CD4-positive, alpha-beta T cell (primary cell): ENCODE data around the gene ODF2. TPM values are rescaled to one million over a fixed set of nuclear protein-coding genes. Genes with fewer than 3 reads are reported as not detected.
A peak's percentile ranks its signal among the peaks of the same experiment; 100 is the strongest.
"Not testable (repeated sequence)": the region's sequence is repeated elsewhere in the genome, so short reads cannot be mapped to it uniquely, and the experiment has no call there.

Source experiments
- ATAC-seq: fragments of 200-7000 bp; cut with Tn5 transposase; one replicate; pipeline ENCODE4 v1.10.0; 2022; ENCODE audit warnings: mild to moderate bottlenecking; ENCODE audit not compliant: poor library complexity
- CTCF ChIA-PET: fragments of 350-600 bp; sonication (Branson Sonifier 250); formaldehyde crosslinking; loops from one replicate; lab custom pipeline; 2021; ENCODE audit warnings: antibody characterized with exemption, inconsistent platforms; lab: Charles Lee
- POLR2A ChIA-PET: fragments of 350-600 bp; sonication (Branson Sonifier 250); formaldehyde crosslinking; loops from one replicate; lab custom pipeline; 2021; ENCODE audit warnings: antibody characterized with exemption, inconsistent platforms; lab: Charles Lee
- DNase-seq, 14 experiments: peaks; one replicate each; pipeline ENCODE4 v3.0.0-alpha.2; 2013 to 2020; ENCODE audit warnings: mixed read lengths in 2 of 14
- H3K27ac ChIP-seq, 2 donors: one replicate each; pipeline versions ENCODE4 v1.5.1 to v1.7.0; 2013; ENCODE audit warnings: low read length in 2 of 2, low read depth in 1 of 2, mild to moderate bottlenecking in 1 of 2
- H3K27me3 ChIP-seq, 2 experiments: 1 replicate in 1 of 2; 2 replicates in 1 of 2; pipeline versions ENCODE4 v1.6.1 to v1.7.0; 2013; ENCODE audit warnings: low read length in 2 of 2, control low read depth in 1 of 2, mild to moderate bottlenecking in 1 of 2, moderate library complexity in 1 of 2; ENCODE audit not compliant: insufficient read depth in 2 of 2, control insufficient read depth in 1 of 2
- H3K36me3 ChIP-seq: one replicate; pipeline ENCODE4 v1.6.1; 2013; ENCODE audit warnings: low read length, control low read depth; ENCODE audit not compliant: insufficient read depth
- H3K4me1 ChIP-seq: one replicate; pipeline ENCODE4 v1.6.1; 2013; ENCODE audit warnings: low read length, control low read depth; ENCODE audit not compliant: insufficient read depth
- H3K4me3 ChIP-seq: one replicate; pipeline ENCODE4 v1.5.1; 2013; ENCODE audit warnings: mild to moderate bottlenecking, low read length, moderate library complexity
- H3K9me3 ChIP-seq, 2 experiments: 1 replicate in 1 of 2; 2 replicates in 1 of 2; pipeline versions ENCODE4 v1.6.1 to v1.7.0; 2013; ENCODE audit warnings: low read length in 2 of 2, mild to moderate bottlenecking in 2 of 2, control low read depth in 1 of 2, moderate library complexity in 1 of 2; ENCODE audit not compliant: control insufficient read depth in 1 of 2, insufficient read depth in 1 of 2
- H3K27ac Mint-ChIP-seq: one replicate; pipeline ENCODE4 v1.8.0; 2020; ENCODE audit warnings: mixed read lengths
- H3K27me3 Mint-ChIP-seq: one replicate; pipeline ENCODE4 v1.8.0; 2021; ENCODE audit warnings: mixed read lengths
- H3K36me3 Mint-ChIP-seq: one replicate; pipeline ENCODE4 v1.8.0; 2021; ENCODE audit warnings: low read depth, mixed read lengths
- H3K4me1 Mint-ChIP-seq: one replicate; pipeline ENCODE4 v1.8.0; 2021; ENCODE audit warnings: low read depth, mixed read lengths
- H3K4me3 Mint-ChIP-seq: one replicate; pipeline ENCODE4 v1.8.0; 2020; ENCODE audit warnings: mild to moderate bottlenecking, mixed read lengths
- H3K9me3 Mint-ChIP-seq: one replicate; pipeline ENCODE4 v1.8.0; 2020; ENCODE audit warnings: mixed read lengths
- CTCF ChIP-seq: fragments of 200-600 bp; IDR thresholded peaks from one replicate; pipeline ENCODE4 v1.8.0; 2022; ENCODE audit warnings: antibody characterized with exemption, mild to moderate bottlenecking
- intact Hi-C, 2 experiments: fragments of 100-400 bp; cut with DNase I in 1 of 2; cut with micrococcal nuclease in 1 of 2; formaldehyde crosslinking; loops; one replicate each; pipeline versions ENCODE4 v1.15.1 to v1.9.0; 2023 to 2025; cut with DNase I, micrococcal nuclease
- total RNA-seq, 174 experiments: library from RNA in 2 of 174; stranded (reverse) in 2 of 174; gene quantifications; one replicate each; pipeline ENCODE4 v1.2.3 and lab custom pipeline; 2021 to 2026

The ODF2 gene
- total RNA-seq, 2 experiments from 2014 or later, result 18.3 to 21.3 TPM

DNA sequence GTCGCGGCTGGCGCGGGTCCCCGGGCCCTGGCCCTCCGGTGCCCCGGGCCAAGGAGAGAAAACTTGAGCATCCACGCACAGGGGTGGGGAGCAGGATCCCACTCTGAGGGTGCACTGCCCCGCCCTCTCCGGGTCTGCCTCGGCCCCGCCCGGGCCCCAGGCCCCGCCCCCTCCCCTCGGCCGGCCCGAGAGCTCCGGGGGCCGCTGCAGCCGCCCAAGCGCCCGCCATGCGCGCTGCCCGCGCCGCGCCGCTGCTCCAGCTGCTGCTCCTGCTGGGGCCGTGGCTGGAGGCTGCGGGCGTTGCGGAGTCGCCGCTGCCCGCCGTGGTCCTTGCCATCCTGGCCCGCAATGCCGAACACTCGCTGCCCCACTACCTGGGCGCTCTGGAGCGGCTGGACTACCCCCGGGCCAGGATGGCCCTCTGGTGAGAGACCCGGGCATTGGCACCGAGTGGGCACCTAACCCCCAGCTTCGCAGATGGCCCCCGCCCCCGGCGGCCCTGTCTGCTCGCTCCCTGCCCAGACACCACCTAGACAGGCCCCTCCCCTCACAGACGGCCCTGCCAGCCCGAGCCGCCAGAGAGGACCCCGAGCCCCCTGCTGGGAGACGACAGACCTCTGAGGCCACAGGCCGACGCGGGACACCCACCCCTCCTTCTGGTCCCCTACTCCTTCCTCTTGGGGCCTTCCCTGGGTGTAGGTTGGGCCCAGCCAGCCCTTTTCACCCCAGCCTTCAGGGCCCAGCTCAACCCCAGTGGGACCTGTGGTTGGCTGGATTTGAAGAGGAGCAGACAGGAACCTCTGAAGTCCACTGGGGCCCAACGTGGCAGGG, 34.9 kb upstream of the ODF2 start, which contains the start of gene CERCAM:
TSS of gene CERCAM (plus strand) at position 207 of the 831 bp plus-strand sequence. CDS start at position 228, 21 bp downstream.
- POLR2A ChIA-PET, result interaction anchor here (1.2 to 1.5 kb wide), 3 partner anchors 50 to 84 kb away, joined by 3 to 8 read pairs (median 7); partner anchors contain the start of genes GLE1 and URM1

GRCh38 chr9:128421482-128421996, 34.3 kb upstream of the ODF2 start:
- Histone ChIP-seq H3K4me1 (peaks cover 25% of the 10 kb centered on the region), H3K36me3 (no peaks in the 10 kb centered on the region), H3K9me3 (no peaks in the 10 kb centered on the region), H3K4me3 (no peak overlapping the region), H3K27me3 (peaks cover 17 to 24% of the 10 kb centered on the region in 2 experiments), H3K27ac (no peak overlapping the region)
- ChIA-PET POLR2A (no interaction called here), CTCF (no interaction called here)
- H3K27ac Mint-ChIP-seq, result no peak overlapping the region
- no peak for TF ChIP-seq CTCF
- peaks cover 12% of the 10 kb centered on the region for H3K4me1 Mint-ChIP-seq
- H3K27me3 Mint-ChIP-seq, result peaks cover 23% of the 10 kb centered on the region
- no peaks in the 10 kb centered on the region for H3K9me3 Mint-ChIP-seq
- DNase-seq (peak in 1 of 14 experiments; percentile 10), ATAC-seq (no peak)
- no peaks in the 10 kb centered on the region for H3K36me3 Mint-ChIP-seq
- intact Hi-C loops, result no loop called here
- peak overlapping the region; percentile 74 for H3K4me3 Mint-ChIP-seq

More for the DNA sequence above, 34.9 kb upstream of the ODF2 start, which contains the start of gene CERCAM:
- Mint-ChIP-seq H3K27ac (no peak within 1 kb of the TSS), H3K27me3 (peaks cover 30% of the 10 kb centered on the region), H3K36me3 (no peaks in the 10 kb centered on the region), H3K9me3 (no peaks in the 10 kb centered on the region), H3K4me3 (peak within 1 kb of the TSS; percentile 80), H3K4me1 (peaks cover 12% of the 10 kb centered on the region)
- peaks cover 25% of the 10 kb centered on the region for H3K4me1 ChIP-seq
- CTCF ChIA-PET, result interaction anchor here (1.0 to 2.5 kb wide), 4 partner anchors 18 to 397 kb away, joined by 3 to 18 read pairs (median 6); partner anchors contain the start of genes ENDOG and URM1
- peaks cover 20 to 31% of the 10 kb centered on the region in 2 experiments for H3K27me3 ChIP-seq
- peak within 1 kb of the TSS; percentile 52 for H3K4me3 ChIP-seq
- DNase-seq (peak in 10 of 14 experiments; percentile 14 to 69 (median 36)), ATAC-seq (peak; percentile 59)
- H3K9me3 ChIP-seq, result no peaks in the 10 kb centered on the region
- no peak for TF ChIP-seq CTCF
- no peaks in the 10 kb centered on the region for H3K36me3 ChIP-seq
- H3K27ac ChIP-seq, result no peak within 1 kb of the TSS
- intact Hi-C loops, result no loop called here

GRCh38 chr9:128422022-128422782, 33.6 kb upstream of the ODF2 start:
- Histone ChIP-seq H3K27me3 (peaks cover 13 to 20% of the 10 kb centered on the region in 2 experiments), H3K4me1 (peaks cover 25% of the 10 kb centered on the region)
- H3K9me3 ChIP-seq, H3K9me3 Mint-ChIP-seq, POLR2A ChIA-PET, H3K27ac Mint-ChIP-seq, H3K36me3 ChIP-seq, ATAC-seq, H3K27ac ChIP-seq, DNase-seq, H3K4me3 ChIP-seq, H3K36me3 Mint-ChIP-seq, intact Hi-C loops: not testable (repeated sequence)
- Mint-ChIP-seq H3K4me3 (peak overlapping the region; percentile 80), H3K4me1 (peaks cover 12% of the 10 kb centered on the region), H3K27me3 (peaks cover 20% of the 10 kb centered on the region)
- CTCF ChIA-PET, result interaction anchor here (0.6 kb wide), 1 partner anchor 1635 kb away, joined by 4 read pairs; no protein-coding TSS in a partner anchor
